Gastroesophageal sphincter (tissue), 3 donors: ENCODE results near the gene PDGFB.

Source experiments
- EP300 ChIP-seq: sonication (generic); formaldehyde crosslinking; IDR thresholded peaks from one replicate; pipeline ENCODE4 v1.6.1; 2017; ENCODE audit warnings: antibody characterized with exemption, mild to moderate bottlenecking
- POLR2AphosphoS5 ChIP-seq: sonication (generic); formaldehyde crosslinking; IDR thresholded peaks from one replicate; pipeline ENCODE4 v1.6.1; 2017; ENCODE audit warnings: antibody characterized with exemption
- TF ChIP-seq, protein P1 (sequence below), 4 experiments: fragments of 200-600 bp in 2 of 4; fragments of 450-650 bp in 2 of 4; sonication (generic) in 1 of 4; IDR thresholded peaks; one replicate each; pipeline ENCODE4 v1.5.1; 2017 to 2019; ENCODE audit warnings: antibody characterized with exemption in 4 of 4, mild to moderate bottlenecking in 2 of 4, moderate library complexity in 2 of 4

DNA sequence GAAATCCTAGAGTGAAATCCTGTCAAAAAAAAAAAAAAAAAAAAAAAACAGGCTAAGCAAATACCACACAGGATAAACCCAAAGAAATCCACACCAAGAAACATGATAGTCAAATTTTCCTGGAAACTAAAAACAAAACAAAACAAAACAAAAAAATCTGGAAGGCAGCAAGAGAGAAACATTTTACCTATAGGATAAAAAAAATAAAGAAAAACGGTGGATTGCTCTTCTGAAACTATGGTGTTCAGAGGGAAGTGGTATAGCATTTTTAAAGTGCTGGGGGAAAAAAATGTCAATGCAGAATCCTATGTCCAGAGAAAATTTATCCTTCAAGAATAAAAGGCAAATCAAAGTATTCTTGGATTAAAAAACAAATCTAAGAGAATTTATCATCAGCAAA is 50.7 kb downstream of the PDGFB start:
- TF ChIP-seq, protein P1, sequence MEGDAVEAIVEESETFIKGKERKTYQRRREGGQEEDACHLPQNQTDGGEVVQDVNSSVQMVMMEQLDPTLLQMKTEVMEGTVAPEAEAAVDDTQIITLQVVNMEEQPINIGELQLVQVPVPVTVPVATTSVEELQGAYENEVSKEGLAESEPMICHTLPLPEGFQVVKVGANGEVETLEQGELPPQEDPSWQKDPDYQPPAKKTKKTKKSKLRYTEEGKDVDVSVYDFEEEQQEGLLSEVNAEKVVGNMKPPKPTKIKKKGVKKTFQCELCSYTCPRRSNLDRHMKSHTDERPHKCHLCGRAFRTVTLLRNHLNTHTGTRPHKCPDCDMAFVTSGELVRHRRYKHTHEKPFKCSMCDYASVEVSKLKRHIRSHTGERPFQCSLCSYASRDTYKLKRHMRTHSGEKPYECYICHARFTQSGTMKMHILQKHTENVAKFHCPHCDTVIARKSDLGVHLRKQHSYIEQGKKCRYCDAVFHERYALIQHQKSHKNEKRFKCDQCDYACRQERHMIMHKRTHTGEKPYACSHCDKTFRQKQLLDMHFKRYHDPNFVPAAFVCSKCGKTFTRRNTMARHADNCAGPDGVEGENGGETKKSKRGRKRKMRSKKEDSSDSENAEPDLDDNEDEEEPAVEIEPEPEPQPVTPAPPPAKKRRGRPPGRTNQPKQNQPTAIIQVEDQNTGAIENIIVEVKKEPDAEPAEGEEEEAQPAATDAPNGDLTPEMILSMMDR (IDR thresholded peaks at IDR 0.05): no peak
- no peak for TF ChIP-seq EP300
- no peak for TF ChIP-seq POLR2AphosphoS5
